Osteoblast (primary cell): ENCODE data around the gene SNX19. TPM values are rescaled to one million over a fixed set of nuclear protein-coding genes. Genes with fewer than 3 reads are reported as not detected.
A peak's percentile ranks its signal among the peaks of the same experiment; 100 is the strongest.

Experiments used
- DNase-seq: peaks from one replicate; pipeline ENCODE4 v3.0.0; 2011; ENCODE audit warnings: low spot score, mixed read lengths; ENCODE audit not compliant: insufficient read length; ENCODE audit errors: missing footprints
- H2AFZ ChIP-seq: 2 replicates; pipeline ENCODE4 v1.6.0; 2011; ENCODE audit warnings: mild to moderate bottlenecking, low read length
- H3K27ac ChIP-seq: 2 replicates; pipeline ENCODE4 v1.5.1; 2011; ENCODE audit warnings: mild to moderate bottlenecking, low read depth, low read length, moderate library complexity
- H3K27me3 ChIP-seq: 2 replicates; pipeline ENCODE4 v1.6.0; 2012; ENCODE audit warnings: mild to moderate bottlenecking, control low read depth, inconsistent platforms, low read length, moderate library complexity; ENCODE audit not compliant: insufficient read depth
- H3K36me3 ChIP-seq: 2 replicates; pipeline ENCODE4 v1.5.1; 2011; ENCODE audit warnings: mild to moderate bottlenecking, low read length, control low read depth, moderate library complexity; ENCODE audit not compliant: insufficient read depth
- H3K4me1 ChIP-seq: 2 replicates; pipeline ENCODE4 v1.5.1; 2011; ENCODE audit warnings: mild to moderate bottlenecking, low read length, control low read depth, moderate library complexity; ENCODE audit not compliant: insufficient read depth
- H3K4me2 ChIP-seq: 2 replicates; pipeline ENCODE4 v1.6.0; 2011; ENCODE audit warnings: mild to moderate bottlenecking, low read length; ENCODE audit not compliant: insufficient read depth
- H3K4me3 ChIP-seq: fragments of 200-600 bp; sonication (generic); 3 replicates; pipeline ENCODE4 v1.5.1; 2012; ENCODE audit warnings: mild to moderate bottlenecking, low read length, inconsistent platforms; ENCODE audit not compliant: insufficient read depth
- H3K79me2 ChIP-seq: 2 replicates; pipeline ENCODE4 v1.6.0; 2012; ENCODE audit warnings: mild to moderate bottlenecking, low read length, control low read depth, inconsistent platforms; ENCODE audit not compliant: insufficient read depth
- H3K9me3 ChIP-seq: 2 replicates; pipeline ENCODE4 v1.5.1; 2011; ENCODE audit warnings: low read depth, low read length, control low read depth
- H4K20me1 ChIP-seq: 2 replicates; pipeline ENCODE4 v1.6.0; 2012; ENCODE audit warnings: mild to moderate bottlenecking, low read length, control low read depth; ENCODE audit not compliant: insufficient read depth
- total RNA-seq: library from RNA; depleted of rRNA; stranded (reverse); fragments of >200 nt; gene quantifications from 2 replicates; pipeline ENCODE4 v1.2.3, GENCODE V29; 2012
- TF ChIP-seq, protein P1 (sequence below): IDR thresholded peaks from 2 replicates; pipeline ENCODE4 v1.5.1; 2011; ENCODE audit warnings: mild to moderate bottlenecking, low read depth, low read length, moderate library complexity; ENCODE audit errors: extremely low read depth

Gene SNX19
- total RNA-seq, 1 donor: 124 TPM

GRCh38 chr11:130908061-130908460 lies 8.2 kb downstream of the SNX19 start:
- TF ChIP-seq, protein P1, sequence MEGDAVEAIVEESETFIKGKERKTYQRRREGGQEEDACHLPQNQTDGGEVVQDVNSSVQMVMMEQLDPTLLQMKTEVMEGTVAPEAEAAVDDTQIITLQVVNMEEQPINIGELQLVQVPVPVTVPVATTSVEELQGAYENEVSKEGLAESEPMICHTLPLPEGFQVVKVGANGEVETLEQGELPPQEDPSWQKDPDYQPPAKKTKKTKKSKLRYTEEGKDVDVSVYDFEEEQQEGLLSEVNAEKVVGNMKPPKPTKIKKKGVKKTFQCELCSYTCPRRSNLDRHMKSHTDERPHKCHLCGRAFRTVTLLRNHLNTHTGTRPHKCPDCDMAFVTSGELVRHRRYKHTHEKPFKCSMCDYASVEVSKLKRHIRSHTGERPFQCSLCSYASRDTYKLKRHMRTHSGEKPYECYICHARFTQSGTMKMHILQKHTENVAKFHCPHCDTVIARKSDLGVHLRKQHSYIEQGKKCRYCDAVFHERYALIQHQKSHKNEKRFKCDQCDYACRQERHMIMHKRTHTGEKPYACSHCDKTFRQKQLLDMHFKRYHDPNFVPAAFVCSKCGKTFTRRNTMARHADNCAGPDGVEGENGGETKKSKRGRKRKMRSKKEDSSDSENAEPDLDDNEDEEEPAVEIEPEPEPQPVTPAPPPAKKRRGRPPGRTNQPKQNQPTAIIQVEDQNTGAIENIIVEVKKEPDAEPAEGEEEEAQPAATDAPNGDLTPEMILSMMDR: no peak
- H3K9me3 ChIP-seq: peaks cover 2% of the 10 kb centered on the region
- peak overlapping the region; percentile 87 for H3K27ac ChIP-seq
- no peak overlapping the region for H3K4me3 ChIP-seq
- H3K4me1 ChIP-seq: peaks cover 28% of the 10 kb centered on the region
- H3K4me2 ChIP-seq: peak overlapping the region; percentile 35
- peaks cover 33% of the 10 kb centered on the region for H3K79me2 ChIP-seq
- no peaks in the 10 kb centered on the region for H3K27me3 ChIP-seq
- no peak overlapping the region for H2AFZ ChIP-seq
- H3K36me3 ChIP-seq: peaks cover 85% of the 10 kb centered on the region
- peaks cover 5% of the 10 kb centered on the region for H4K20me1 ChIP-seq
- peak; percentile 18 for DNase-seq

- Histone ChIP-seq H3K27ac (no peak overlapping the region), H3K4me3 (no peak overlapping the region), H4K20me1 (peaks cover 2% of the 10 kb centered on the region), H3K4me2 (no peak overlapping the region), H3K4me1 (peaks cover 28% of the 10 kb centered on the region), H3K27me3 (no peaks in the 10 kb centered on the region), H3K36me3 (peaks cover 87% of the 10 kb centered on the region), H3K79me2 (peaks cover 26% of the 10 kb centered on the region), H3K9me3 (peaks cover 2% of the 10 kb centered on the region), H2AFZ (no peak overlapping the region)
- TF ChIP-seq, protein P1: no peak
- DNase-seq: peak; percentile 52
These were observed 9.1 kb downstream of the SNX19 start for GRCh38 chr11:130907229-130907628.

- peaks cover 2% of the 10 kb centered on the region for H3K9me3 ChIP-seq
- TF ChIP-seq, protein P1: no peak
- H3K27me3 ChIP-seq: no peaks in the 10 kb centered on the region
- H3K4me3 ChIP-seq: no peak overlapping the region
- no peak overlapping the region for H3K4me2 ChIP-seq
- no peak overlapping the region for H2AFZ ChIP-seq
- DNase-seq: no peak
- H3K79me2 ChIP-seq: peaks cover 19% of the 10 kb centered on the region
- no peaks in the 10 kb centered on the region for H4K20me1 ChIP-seq
- H3K4me1 ChIP-seq: peaks cover 28% of the 10 kb centered on the region
- H3K36me3 ChIP-seq: peaks cover 88% of the 10 kb centered on the region
- no peak overlapping the region for H3K27ac ChIP-seq
These were observed 9.7 kb downstream of the SNX19 start for GRCh38 chr11:130906616-130907015.

DNA sequence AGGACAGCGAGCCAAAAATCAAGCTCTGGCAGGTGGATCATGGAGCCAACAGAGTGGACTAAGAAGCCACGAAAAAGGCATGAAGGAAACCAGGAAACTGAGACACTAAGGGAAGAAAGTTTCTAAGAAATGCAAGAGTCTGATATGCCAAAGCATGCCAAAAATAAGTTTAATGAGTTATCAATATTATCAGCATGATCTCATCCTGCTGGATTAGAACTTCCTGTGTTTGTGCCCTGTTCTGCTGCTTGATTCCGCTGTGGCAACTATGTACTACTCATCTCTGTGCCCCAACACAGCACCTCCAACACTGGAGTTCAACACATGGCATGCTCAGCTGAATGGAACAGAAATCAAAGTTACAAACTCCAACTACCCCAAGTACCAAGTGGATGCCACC lies 10.8 kb downstream of the SNX19 start:
- Histone ChIP-seq H3K36me3 (peaks cover 91% of the 10 kb centered on the region), H3K4me1 (peaks cover 28% of the 10 kb centered on the region), H3K27me3 (no peaks in the 10 kb centered on the region), H3K4me2 (no peak overlapping the region), H2AFZ (no peak overlapping the region), H3K4me3 (no peak overlapping the region), H4K20me1 (no peaks in the 10 kb centered on the region), H3K9me3 (peaks cover 2% of the 10 kb centered on the region), H3K27ac (no peak overlapping the region), H3K79me2 (peaks cover 15% of the 10 kb centered on the region)
- no peak for DNase-seq
- TF ChIP-seq, protein P1: no peak
